Dorsolateral prefrontal cortex (tissue), 118 donors: Measurements from ENCODE around the gene CCDC3. TPM values are rescaled to one million over a fixed set of nuclear protein-coding genes. Genes with fewer than 3 reads are reported as not detected.

Experiments used
- total RNA-seq, 120 experiments: library from RNA; stranded (reverse); gene quantifications; one replicate each; pipeline versions ENCODE4 v1.2.3 to v1.2.4, GENCODE V29; 2022

CCDC3 gene
- total RNA-seq, 120 experiments from 2014 or later: 13.6 to 72.4 (median 49.8) TPM

Other genes starting within 250 kb of the CCDC3 start
- 100 to 1,000 TPM in 110 of 120 experiments, 10 to 100 TPM in 10; 84.3 to 188 (median 136) TPM for gene OPTN, start 98.5 kb upstream of the CCDC3 start, total RNA-seq
- gene MCM10, start 159.8 kb upstream of the CCDC3 start, total RNA-seq: 1 to 10 TPM in 6 of 120 experiments, under 1 TPM in 45, not detected in 69; 0.11 to 2.1 (median 0.36) TPM
- under 1 TPM in 5 of 120 experiments, not detected in 115; 0.59 to 1.00 (median 0.79) TPM for gene UCMA, start 232.7 kb upstream of the CCDC3 start, total RNA-seq